GM12878 (cell line): ENCODE measurements around the gene CCP110. TPM values are rescaled to one million over a fixed set of nuclear protein-coding genes. Genes with fewer than 3 reads are reported as not detected.

Experiments used
- ATAC-seq: fragments of 200-7000 bp; cut with Tn5 transposase; 3 replicates; pipeline ENCODE4 v1.9.1; 2020; ENCODE audit warnings: mild to moderate bottlenecking, moderate library complexity
- BruUV-seq: library from RNA; stranded (reverse); fragments of 400-500 nt; replicated peaks from 2 replicates; lab custom pipeline; 2021; lab: Mats Ljungman, UMichigan
- CTCF ChIA-PET: fragments of 300-600 bp; sonication (Branson Sonifier 250); formaldehyde crosslinking; extraction: SDS; loops from one replicate; lab custom pipeline; 2021; ENCODE audit warnings: inconsistent platforms; lab: Yijun Ruan, JAX
- POLR2A ChIA-PET: fragments of 350-600 bp; formaldehyde crosslinking; extraction: SDS; loops from one replicate; lab custom pipeline; 2021; ENCODE audit warnings: inconsistent platforms; lab: Charles Lee
- RAD21 ChIA-PET: fragments of 300-600 bp; sonication (Branson Sonifier 250); formaldehyde crosslinking; loops from one replicate; lab custom pipeline; 2023; ENCODE audit warnings: antibody characterized with exemption; ENCODE audit not compliant: unreplicated experiment; lab: Charles Lee
- SMC1A ChIA-PET: fragments of 300-600 bp; sonication (Branson Sonifier 250); formaldehyde crosslinking; loops from one replicate; lab custom pipeline; 2023; ENCODE audit not compliant: unreplicated experiment, uncharacterized antibody; lab: Charles Lee
- DNase-seq: peaks from one replicate; pipeline ENCODE4 v3.0.0-alpha.2; 2011; ENCODE audit warnings: low read depth, low spot score
- FAIRE-seq: peaks from 3 replicates; lab custom pipeline; 2011; peaks lifted over from hg19 to GRCh38; lab: Jason Lieb, UNC
- H2AFZ ChIP-seq: 2 replicates; pipeline ENCODE4 v1.6.0; 2011; ENCODE audit warnings: low read depth, low read length, control low read depth; ENCODE audit not compliant: control insufficient read depth
- H3K27ac ChIP-seq: 2 replicates; pipeline ENCODE4 v1.5.1; 2011; ENCODE audit warnings: control low read depth; ENCODE audit not compliant: control insufficient read depth, insufficient read depth
- H3K27me3 ChIP-seq, 2 experiments: replicated peaks in 1 of 2; 2 replicates each; pipeline versions ENCODE4 v1.6.0 to v1.6.1; 2011; ENCODE audit warnings: low read length in 1 of 2; ENCODE audit not compliant: control insufficient read depth in 2 of 2, insufficient read depth in 2 of 2
- H3K36me3 ChIP-seq, 2 experiments: 2 replicates each; pipeline ENCODE4 v1.5.1; 2011; ENCODE audit warnings: low read length in 1 of 2; ENCODE audit not compliant: control insufficient read depth in 2 of 2, insufficient read depth in 2 of 2
- H3K4me1 ChIP-seq: 2 replicates; pipeline ENCODE4 v1.6.1; 2011; ENCODE audit warnings: mild to moderate bottlenecking, low read length, moderate library complexity, mixed read lengths; ENCODE audit not compliant: control insufficient read depth, insufficient read depth
- H3K4me2 ChIP-seq: 2 replicates; pipeline ENCODE4 v1.6.0; 2011; ENCODE audit warnings: control low read depth; ENCODE audit not compliant: control insufficient read depth, insufficient read depth
- H3K4me3 ChIP-seq: fragments of 200-600 bp; sonication (generic); 2 replicates; pipeline ENCODE4 v1.5.1; 2016
- H3K79me2 ChIP-seq: 2 replicates; pipeline ENCODE4 v1.6.0; 2011; ENCODE audit warnings: low read length; ENCODE audit not compliant: control insufficient read depth, insufficient read depth
- H3K9ac ChIP-seq: 2 replicates; pipeline ENCODE4 v1.8.0; 2011; ENCODE audit warnings: low read length, control low read depth, mixed read lengths; ENCODE audit not compliant: control insufficient read depth, insufficient read depth
- H3K9me3 ChIP-seq: replicated peaks from 3 replicates; pipeline ENCODE4 v1.5.1; 2011; ENCODE audit warnings: mild to moderate bottlenecking, low read length; ENCODE audit not compliant: control insufficient read depth, insufficient read depth
- H4K20me1 ChIP-seq: 2 replicates; pipeline ENCODE4 v1.6.0; 2011; ENCODE audit not compliant: control insufficient read depth, insufficient read depth
- ASH2L ChIP-seq: fragments of 300-600, 200-600 bp; sonication (generic); IDR thresholded peaks from 2 replicates; pipeline ENCODE4 v1.6.1; 2017; ENCODE audit warnings: low read depth, mild to moderate bottlenecking, borderline replicate concordance
- ATF7 ChIP-seq: fragments of 450-650 bp; IDR thresholded peaks from 2 replicates; pipeline ENCODE4 v1.6.1; 2016; ENCODE audit warnings: low read depth, mild to moderate bottlenecking
- EED ChIP-seq: sonication (generic); IDR thresholded peaks from 2 replicates; pipeline ENCODE4 v1.6.1; 2016; ENCODE audit warnings: antibody characterized with exemption, low read depth
- HDAC6 ChIP-seq: fragments of 200-600 bp; sonication (generic); IDR thresholded peaks from one replicate; pipeline ENCODE4 v1.8.0; 2017; ENCODE audit warnings: antibody characterized with exemption; ENCODE audit not compliant: unreplicated experiment
- LARP7 ChIP-seq: fragments of 450-650 bp; IDR thresholded peaks from 2 replicates; pipeline ENCODE4 v1.6.1; 2017; ENCODE audit warnings: mild to moderate bottlenecking
- MTA2 ChIP-seq: fragments of 450-650 bp; IDR thresholded peaks from 2 replicates; pipeline ENCODE4 v1.6.1; 2016; ENCODE audit warnings: low read depth, mild to moderate bottlenecking, moderate library complexity
- NR2C2 ChIP-seq: IDR thresholded peaks from 2 replicates; pipeline ENCODE4 v1.6.1; 2011; ENCODE audit warnings: borderline replicate concordance, low read depth; ENCODE audit not compliant: control insufficient read depth, insufficient read length
- NR2F1 ChIP-seq: fragments of 450-650 bp; conservative IDR thresholded peaks from 2 replicates; pipeline ENCODE4 v1.6.1; 2017; ENCODE audit warnings: mild to moderate bottlenecking
- STAT1 ChIP-seq: fragments of 450-650 bp; conservative IDR thresholded peaks from 2 replicates; pipeline ENCODE4 v1.6.1; 2014; ENCODE audit warnings: antibody characterized with exemption, mild to moderate bottlenecking
- WGBS: methylation state at CpG from one replicate; pipeline ENCODE4 v1.1.6; 2016; ENCODE audit warnings: low lambda C conversion rate; ENCODE audit not compliant: insufficient replicate concordance, insufficient coverage; ENCODE audit errors: missing lambda C conversion rate; 5-methylcytosine and 5-hydroxymethylcytosine counted together
- in situ Hi-C: fragments of 300-500 bp; cut with MboI; formaldehyde crosslinking; loops from 9 replicates; pipeline ENCODE4 v1.14.3; 2018; ENCODE audit warnings: mixed read lengths
- intact Hi-C: fragments of 100-400 bp; cut with micrococcal nuclease; formaldehyde crosslinking; loops from one replicate; pipeline ENCODE4 v1.14.2; 2022; ENCODE audit not compliant: unreplicated experiment
- polyA plus RNA-seq, 11 experiments: library from polyadenylated mRNA; depleted of rRNA in 4 of 11; unstranded in 6 of 11; stranded (reverse) in 5 of 11; fragments of >200 nt; fragmentation: Nextera tagmentation in 4 of 11; fragmentation: Illumina TruSeq in 1 of 11; extraction: Ambion mirVana in 4 of 11; extraction: Trizol in 1 of 11; gene quantifications; 1 replicate in 1 of 11; 2 replicates in 10 of 11; pipeline versions ENCODE4 v1.2.1 to v1.2.3, GENCODE V29; 2011 to 2016; ENCODE audit warnings: inconsistent platforms in 2 of 11, missing spikeins in 2 of 11, low read depth in 1 of 11
- total RNA-seq, 4 experiments: library from RNA; depleted of rRNA in 3 of 4; stranded (reverse); fragments of >200 nt in 3 of 4; fragmentation: Illumina TruSeq in 1 of 4; extraction: Trizol in 1 of 4; gene quantifications; 2 replicates each; pipeline versions ENCODE4 v1.2.1 to v1.2.3, GENCODE V29; 2013 to 2021
- TF ChIP-seq, protein P1 (sequence below): fragments of 450-650 bp; IDR thresholded peaks from 2 replicates; pipeline ENCODE4 v1.6.1; 2017; ENCODE audit warnings: mild to moderate bottlenecking
- TF ChIP-seq, protein P2 (sequence below): IDR thresholded peaks from 2 replicates; pipeline ENCODE4 v1.6.1; 2011; ENCODE audit warnings: low read depth, low read length, improper control_type of control experiment, borderline replicate concordance
- TF ChIP-seq, protein P3 (sequence below): IDR thresholded peaks from 2 replicates; pipeline ENCODE4 v1.6.1; 2011; ENCODE audit warnings: borderline replicate concordance, low read depth, mild to moderate bottlenecking, moderate library complexity, low read length; ENCODE audit not compliant: insufficient read depth, poor library complexity, severe bottlenecking
- TF ChIP-seq, protein P4 (sequence below): fragments of 150-350 bp; IDR thresholded peaks from 2 replicates; pipeline ENCODE4 v1.6.1; 2016; ENCODE audit warnings: low read depth, low read length

Gene CCP110
- total and polyA plus RNA-seq, 10 of the 15 experiments (the other 5 are each of a cell fraction or from before 2014, with no cell fraction given), result 6.4 to 38.1 (median 26.7) TPM

DNA sequence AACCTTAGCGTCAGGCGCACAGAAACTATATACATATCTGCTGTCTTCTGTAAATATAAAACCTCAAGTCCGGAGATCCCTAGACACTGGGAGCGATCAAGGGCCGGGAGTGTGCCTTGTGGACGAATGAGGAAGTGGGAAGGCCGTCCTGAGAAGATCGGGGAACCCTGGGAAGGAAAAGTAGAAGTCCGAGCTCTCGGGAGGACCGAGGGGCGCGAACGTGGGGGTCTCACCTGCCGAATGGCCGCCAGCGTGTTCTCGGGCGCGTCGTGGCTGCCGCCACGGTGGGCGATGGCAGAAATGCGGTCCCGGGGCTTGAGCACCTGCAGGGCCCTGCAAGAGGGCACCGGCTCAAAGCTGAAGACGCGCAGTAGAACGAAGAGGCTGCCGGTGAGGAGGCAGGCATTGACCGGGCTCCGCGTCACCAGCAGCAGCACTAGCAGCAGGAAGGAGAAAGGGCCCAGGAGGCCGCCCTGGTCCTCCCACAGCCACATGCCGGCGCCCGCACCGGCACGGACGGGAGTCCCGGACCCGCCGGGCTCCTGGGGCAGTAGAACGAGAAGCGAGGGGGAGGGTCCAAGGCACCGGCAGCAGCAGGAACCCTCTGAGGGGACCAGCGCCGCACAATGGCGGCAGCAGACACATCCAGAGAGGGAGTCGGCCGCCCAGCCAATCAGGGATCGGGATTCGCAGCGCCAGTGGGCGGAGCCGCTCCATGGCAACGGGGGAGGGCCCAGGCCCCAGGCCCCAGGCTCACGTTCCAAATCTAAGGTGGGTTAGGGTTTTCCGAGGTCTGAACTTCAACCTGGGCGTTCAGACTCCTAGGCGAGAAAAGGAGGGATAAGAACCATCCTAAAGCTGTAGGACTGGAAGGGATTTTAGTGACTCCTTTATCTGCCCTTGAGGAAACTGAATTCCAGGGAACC, 2.0 kb upstream of the CCP110 start, which contains the start of gene GDE1:
TSS of gene GDE1 (minus strand) at position 628 of the 926 bp plus-strand sequence. CDS start at position 494, 134 bp downstream.
- peak; percentile 64 for DNase-seq
- RAD21 ChIA-PET, result interaction anchor here (2.1 kb wide), 1 partner anchor 34 kb away, joined by 9 read pairs; the partner anchor contains the start of gene VPS35L
- no peaks in the 10 kb centered on the region for H3K27me3 ChIP-seq
- POLR2A ChIA-PET, result interaction anchor here (0.7 to 2.1 kb wide), 3 partner anchors 9 to 36 kb away, joined by 3 to 6 read pairs (median 3); partner anchors contain the start of gene VPS35L
- CTCF ChIA-PET, result interaction anchor here (0.7 to 4.5 kb wide), 2 partner anchors 19 to 308 kb away, joined by 4 to 23 read pairs; no protein-coding TSS in a partner anchor
- peak within 1 kb of the TSS; percentile 74 for H3K27ac ChIP-seq
- H2AFZ ChIP-seq, result peak within 1 kb of the TSS; percentile 87
- peak within 1 kb of the TSS; percentile 81 for H3K4me3 ChIP-seq
- H3K4me1 ChIP-seq, result peaks cover 14% of the 10 kb centered on the region
- WGBS, result under 1% methylated on average over 52 of the region's 62 CpGs
- no peaks in the 10 kb centered on the region for H4K20me1 ChIP-seq
- peak; percentile 70 for FAIRE-seq
- in situ Hi-C loops, result loop anchor here (10.0 kb wide), 1 partner anchor 727 kb away; the partner anchor contains the start of gene RPS15A
- H3K9me3 ChIP-seq, result no peaks in the 10 kb centered on the region
- H3K9ac ChIP-seq, result peak within 1 kb of the TSS; percentile 83
- peak; percentile 77 for ATAC-seq
- intact Hi-C loops, result loop anchor here (5.0 kb wide), 1 partner anchor 454 kb away; the partner anchor contains the start of gene COQ7
- no TSS peak for BruUV-seq
- SMC1A ChIA-PET, result interaction anchor here (0.7 to 1.4 kb wide), 2 partner anchors 11 to 34 kb away, joined by 3 read pairs; partner anchors contain the start of gene VPS35L
- H3K79me2 ChIP-seq, result peaks cover 66% of the 10 kb centered on the region
- peaks cover 0 to 4% of the 10 kb centered on the region in 2 experiments; a peak in 2 of 4 replicates for H3K36me3 ChIP-seq
- peak within 1 kb of the TSS; percentile 90 for H3K4me2 ChIP-seq
- TF ChIP-seq, protein P1, sequence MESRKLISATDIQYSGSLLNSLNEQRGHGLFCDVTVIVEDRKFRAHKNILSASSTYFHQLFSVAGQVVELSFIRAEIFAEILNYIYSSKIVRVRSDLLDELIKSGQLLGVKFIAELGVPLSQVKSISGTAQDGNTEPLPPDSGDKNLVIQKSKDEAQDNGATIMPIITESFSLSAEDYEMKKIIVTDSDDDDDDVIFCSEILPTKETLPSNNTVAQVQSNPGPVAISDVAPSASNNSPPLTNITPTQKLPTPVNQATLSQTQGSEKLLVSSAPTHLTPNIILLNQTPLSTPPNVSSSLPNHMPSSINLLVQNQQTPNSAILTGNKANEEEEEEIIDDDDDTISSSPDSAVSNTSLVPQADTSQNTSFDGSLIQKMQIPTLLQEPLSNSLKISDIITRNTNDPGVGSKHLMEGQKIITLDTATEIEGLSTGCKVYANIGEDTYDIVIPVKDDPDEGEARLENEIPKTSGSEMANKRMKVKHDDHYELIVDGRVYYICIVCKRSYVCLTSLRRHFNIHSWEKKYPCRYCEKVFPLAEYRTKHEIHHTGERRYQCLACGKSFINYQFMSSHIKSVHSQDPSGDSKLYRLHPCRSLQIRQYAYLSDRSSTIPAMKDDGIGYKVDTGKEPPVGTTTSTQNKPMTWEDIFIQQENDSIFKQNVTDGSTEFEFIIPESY, result no peak
- TF ChIP-seq, protein P2, sequence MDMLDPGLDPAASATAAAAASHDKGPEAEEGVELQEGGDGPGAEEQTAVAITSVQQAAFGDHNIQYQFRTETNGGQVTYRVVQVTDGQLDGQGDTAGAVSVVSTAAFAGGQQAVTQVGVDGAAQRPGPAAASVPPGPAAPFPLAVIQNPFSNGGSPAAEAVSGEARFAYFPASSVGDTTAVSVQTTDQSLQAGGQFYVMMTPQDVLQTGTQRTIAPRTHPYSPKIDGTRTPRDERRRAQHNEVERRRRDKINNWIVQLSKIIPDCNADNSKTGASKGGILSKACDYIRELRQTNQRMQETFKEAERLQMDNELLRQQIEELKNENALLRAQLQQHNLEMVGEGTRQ, result no peak
- TF ChIP-seq, protein P3, sequence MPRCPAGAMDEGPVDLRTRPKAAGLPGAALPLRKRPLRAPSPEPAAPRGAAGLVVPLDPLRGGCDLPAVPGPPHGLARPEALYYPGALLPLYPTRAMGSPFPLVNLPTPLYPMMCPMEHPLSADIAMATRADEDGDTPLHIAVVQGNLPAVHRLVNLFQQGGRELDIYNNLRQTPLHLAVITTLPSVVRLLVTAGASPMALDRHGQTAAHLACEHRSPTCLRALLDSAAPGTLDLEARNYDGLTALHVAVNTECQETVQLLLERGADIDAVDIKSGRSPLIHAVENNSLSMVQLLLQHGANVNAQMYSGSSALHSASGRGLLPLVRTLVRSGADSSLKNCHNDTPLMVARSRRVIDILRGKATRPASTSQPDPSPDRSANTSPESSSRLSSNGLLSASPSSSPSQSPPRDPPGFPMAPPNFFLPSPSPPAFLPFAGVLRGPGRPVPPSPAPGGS, result no peak
- TF ChIP-seq HDAC6 (peak; percentile 36), MTA2 (no peak), EED (peak; percentile 20; the same call in 1 of the 2 replicates), LARP7 (peak; percentile 78; the same call in 1 of the 2 replicates), ATF7 (no peak), NR2F1 (0 out of 2 replicates have a peak, but pooled peaks have one; percentile 20), ASH2L (0 out of 2 replicates have a peak, but pooled peaks have one; percentile 74), NR2C2 (no peak), STAT1 (peak; percentile 14; the same call in 1 of the 2 replicates)
- TF ChIP-seq, protein P4, sequence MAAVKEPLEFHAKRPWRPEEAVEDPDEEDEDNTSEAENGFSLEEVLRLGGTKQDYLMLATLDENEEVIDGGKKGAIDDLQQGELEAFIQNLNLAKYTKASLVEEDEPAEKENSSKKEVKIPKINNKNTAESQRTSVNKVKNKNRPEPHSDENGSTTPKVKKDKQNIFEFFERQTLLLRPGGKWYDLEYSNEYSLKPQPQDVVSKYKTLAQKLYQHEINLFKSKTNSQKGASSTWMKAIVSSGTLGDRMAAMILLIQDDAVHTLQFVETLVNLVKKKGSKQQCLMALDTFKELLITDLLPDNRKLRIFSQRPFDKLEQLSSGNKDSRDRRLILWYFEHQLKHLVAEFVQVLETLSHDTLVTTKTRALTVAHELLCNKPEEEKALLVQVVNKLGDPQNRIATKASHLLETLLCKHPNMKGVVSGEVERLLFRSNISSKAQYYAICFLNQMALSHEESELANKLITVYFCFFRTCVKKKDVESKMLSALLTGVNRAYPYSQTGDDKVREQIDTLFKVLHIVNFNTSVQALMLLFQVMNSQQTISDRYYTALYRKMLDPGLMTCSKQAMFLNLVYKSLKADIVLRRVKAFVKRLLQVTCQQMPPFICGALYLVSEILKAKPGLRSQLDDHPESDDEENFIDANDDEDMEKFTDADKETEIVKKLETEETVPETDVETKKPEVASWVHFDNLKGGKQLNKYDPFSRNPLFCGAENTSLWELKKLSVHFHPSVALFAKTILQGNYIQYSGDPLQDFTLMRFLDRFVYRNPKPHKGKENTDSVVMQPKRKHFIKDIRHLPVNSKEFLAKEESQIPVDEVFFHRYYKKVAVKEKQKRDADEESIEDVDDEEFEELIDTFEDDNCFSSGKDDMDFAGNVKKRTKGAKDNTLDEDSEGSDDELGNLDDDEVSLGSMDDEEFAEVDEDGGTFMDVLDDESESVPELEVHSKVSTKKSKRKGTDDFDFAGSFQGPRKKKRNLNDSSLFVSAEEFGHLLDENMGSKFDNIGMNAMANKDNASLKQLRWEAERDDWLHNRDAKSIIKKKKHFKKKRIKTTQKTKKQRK, result no peak
